NCI-H2196 treated with DMSO at 0.1 percent for 48 hours (cell line): ENCODE results near the gene TSGA10IP.
A peak's percentile ranks its signal among the peaks of the same experiment; 100 is the strongest.

Experiments
- DNase-seq: peaks from one replicate; lab custom pipeline; 2025; ENCODE audit not compliant: unreplicated experiment; lab: John Stamatoyannopoulos, UW

Gene TSGA10IP

GRCh38 chr11:65917434-65918210 lies 27.7 kb upstream of the TSGA10IP start:
- DNase-seq, result no peak

DNA sequence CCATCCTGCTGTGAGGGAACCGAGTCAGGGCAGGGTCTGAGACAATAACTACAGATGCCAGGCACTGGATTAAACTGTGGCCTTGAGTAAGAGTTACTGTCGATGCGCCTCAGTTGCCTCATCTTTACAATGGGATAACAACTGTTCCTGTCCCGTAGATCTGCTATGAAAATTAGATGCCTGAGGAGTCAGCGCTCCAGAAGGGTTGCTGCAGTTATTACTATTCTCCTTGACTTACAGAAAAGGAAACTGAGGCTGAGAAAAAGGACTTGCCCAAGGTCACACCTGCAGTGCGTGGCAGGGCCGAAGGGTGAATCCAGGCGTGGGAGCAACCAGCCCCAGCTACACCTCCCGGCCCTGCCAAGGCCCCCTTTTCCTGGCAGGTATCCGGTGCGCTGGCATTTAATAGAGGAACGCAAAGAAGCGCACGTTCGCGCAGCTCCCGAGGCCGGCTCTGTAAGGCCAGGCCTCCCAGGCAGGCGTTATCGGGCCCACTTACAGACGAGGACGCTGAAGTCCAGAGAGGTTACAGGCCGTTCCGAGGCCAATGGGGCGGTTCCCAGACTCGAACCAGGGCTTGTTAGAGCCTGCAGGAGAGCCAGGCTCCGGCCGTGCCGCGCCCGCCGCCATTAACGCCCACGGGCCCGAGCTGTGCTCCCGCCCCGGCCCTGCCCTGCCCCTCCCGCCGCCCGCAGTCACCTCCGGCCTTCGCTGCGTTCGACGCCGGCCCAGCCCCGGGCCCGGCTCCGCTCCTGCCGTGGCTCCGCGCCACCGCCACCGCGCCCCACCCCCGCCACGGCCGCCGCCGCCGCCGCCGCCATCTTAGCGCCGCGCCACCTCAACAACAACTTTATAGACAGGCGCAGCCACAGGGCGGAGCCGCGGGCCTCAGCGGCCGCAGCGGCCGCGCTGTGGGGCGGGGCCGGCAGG lies 26.8 kb upstream of the TSGA10IP start, which contains the start of gene C11orf68:
C11orf68 (minus strand) TSS at position 852 of the 930 bp plus-strand sequence; CDS start at position 821, 31 bp downstream.
- DNase-seq, result no peak

DNA sequence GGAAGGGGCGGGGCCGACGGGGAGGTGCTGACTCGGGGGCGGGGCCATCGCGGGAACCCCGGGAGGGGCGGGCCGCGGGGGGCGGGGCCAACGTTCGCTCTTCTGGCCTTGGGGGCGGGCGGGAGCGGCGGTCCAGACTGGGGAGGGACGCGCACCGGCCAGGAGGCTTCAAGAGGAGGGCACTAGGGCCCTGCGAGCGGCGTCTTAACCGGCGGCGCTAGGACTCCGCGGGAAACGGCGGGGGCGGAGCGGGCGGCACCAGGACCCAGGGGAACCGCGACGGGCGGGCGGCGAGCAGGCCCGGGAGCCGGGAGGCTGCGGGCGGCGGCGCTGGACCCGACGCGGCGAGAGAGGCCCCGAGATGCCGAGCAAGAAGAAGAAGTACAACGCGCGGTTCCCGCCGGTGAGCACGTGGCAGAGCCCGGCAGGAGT lies 26.1 kb upstream of the TSGA10IP start, which contains the start of gene DRAP1:
DRAP1 (plus strand) TSS at position 286 of the 432 bp plus-strand sequence; CDS start at position 362, 76 bp downstream.
- peak; percentile 99 for DNase-seq

DNA sequence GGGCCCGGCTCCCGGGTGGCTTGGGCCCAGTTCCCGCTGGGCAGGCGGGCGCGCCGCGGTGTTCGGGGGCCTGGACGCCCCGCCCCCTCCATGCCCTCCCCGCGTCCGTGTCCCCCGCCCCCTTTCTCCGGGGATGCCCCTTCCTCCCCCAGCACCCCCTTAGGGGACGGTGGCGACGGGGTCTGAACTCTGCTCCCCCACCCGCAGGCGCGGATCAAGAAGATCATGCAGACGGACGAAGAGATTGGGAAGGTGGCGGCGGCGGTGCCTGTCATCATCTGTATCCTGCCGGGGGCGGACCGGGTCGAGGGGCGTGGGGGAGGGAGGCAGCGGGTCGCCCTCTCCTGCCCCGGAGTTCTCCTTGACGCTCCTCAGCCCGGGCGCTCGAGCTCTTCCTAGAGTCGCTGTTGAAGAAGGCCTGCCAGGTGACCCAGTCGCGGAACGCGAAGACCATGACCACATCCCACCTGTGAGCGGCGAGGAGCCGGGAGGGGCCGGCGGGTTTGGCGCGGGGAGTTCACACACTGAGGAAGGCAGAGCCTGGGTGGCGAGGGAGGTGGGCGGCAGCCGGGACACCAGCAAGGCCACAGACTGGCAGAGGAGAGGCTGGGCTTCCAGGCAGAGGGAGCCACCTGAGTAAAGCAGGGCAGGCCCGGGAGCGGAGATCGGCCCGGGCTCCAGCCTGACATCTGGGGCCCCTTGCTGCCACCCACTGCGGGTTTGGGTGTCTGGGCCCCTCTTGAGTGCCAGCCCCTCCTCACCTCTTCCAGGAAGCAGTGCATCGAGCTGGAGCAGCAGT lies 25.5 kb upstream of the TSGA10IP start:
- no peak for DNase-seq

DNA sequence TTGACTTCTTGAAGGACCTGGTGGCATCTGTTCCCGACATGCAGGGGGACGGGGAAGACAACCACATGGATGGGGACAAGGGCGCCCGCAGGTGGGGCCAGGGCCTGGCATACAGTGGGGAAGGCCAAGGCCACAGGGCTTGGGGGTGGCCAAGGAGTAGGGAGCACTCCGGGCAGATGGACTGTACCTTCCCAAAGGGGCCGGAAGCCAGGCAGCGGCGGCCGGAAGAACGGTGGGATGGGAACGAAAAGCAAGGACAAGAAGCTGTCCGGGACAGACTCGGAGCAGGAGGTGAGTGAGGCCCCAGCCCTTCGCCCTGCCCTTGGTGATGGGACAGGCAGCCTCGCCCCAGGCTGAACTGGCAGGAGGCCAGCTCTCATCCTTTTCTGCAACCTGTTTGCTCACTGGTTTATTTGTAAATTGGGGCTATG lies 24.9 kb upstream of the TSGA10IP start:
- no peak for DNase-seq

GRCh38 chr11:65921033-65921555 lies 24.2 kb upstream of the TSGA10IP start:
- no peak for DNase-seq

DNA sequence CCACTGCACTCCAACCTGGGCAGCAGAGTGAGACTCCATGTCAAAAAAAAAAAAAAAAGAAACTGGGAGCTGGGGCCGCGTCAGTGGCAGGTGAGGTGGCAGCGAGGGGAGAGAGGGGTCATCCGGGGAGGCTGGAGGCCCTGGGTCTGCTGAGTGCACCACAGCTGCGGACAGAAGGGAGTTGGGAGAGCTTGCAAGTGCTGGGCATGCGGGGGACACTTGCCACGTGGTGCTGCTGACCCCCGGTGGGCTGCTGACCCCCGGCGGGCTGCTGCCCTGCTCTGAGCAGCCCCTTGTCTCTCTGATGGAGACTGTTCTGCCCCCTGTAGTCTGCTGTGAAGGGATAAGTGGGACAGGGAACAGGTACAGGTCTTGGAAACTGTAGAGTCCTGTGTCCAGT lies 23.4 kb upstream of the TSGA10IP start:
- no peak for DNase-seq

DNA sequence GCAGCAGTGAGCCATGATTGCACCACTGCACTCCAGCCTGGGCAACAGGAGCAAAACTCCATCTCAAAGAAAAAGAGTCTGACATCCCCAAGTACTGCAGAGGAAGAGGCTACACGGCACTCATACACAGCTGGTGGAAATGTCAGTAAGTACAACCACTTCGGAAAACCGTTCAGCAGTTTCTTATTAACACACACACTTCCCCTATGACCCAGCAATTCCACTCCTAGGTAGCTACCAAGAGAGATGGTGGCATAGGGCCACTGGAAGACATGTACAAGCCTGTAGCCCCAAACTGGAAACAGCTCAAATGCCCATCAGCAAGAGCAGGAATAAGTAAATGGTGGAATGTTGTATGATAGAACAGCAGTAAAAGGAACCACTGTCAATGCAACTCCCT lies 22.7 kb upstream of the TSGA10IP start:
- DNase-seq, result no peak

DNA sequence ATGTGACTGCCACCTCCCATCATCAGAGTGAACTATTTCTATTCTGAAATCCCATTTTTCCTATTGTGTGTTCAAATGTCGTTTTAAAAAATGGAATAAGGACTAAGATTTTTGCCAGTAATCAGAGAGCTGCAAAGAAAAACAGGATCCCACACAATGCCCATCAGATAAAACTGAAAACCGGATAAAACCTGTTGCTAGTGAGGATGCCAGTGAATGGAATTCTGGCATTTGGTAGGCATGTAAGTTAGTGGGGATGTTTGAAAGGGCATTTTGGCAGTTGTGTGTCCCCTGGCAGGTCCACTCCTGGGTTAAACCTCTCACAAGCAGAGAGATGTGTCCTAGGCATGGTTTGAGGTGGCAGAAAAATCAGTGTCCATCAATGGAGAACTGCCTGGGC lies 19.9 kb upstream of the TSGA10IP start:
- no peak for DNase-seq

- no peak for DNase-seq
Observed at GRCh38 chr11:65927904-65928397, 17.3 kb upstream of the TSGA10IP start.

DNA sequence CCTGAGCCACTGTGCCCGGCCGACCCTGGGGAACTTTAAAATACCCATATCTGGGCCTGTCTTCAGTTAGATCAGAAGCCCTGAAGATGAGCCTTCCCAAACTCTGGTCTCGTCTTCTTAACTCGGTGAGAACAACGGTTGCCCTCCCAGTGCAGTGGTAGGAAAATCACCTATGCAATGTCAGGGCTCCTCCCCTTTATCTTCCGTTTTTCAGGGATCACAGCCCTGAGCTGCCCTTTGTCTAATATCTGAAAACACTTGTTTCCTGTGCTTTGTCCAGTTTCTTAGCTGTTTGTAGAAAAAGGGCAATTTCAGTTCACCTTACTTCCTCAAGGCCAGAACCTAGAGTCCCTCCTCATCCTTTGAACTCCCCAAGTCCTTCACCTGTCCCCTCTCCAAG lies 16.6 kb upstream of the TSGA10IP start:
- no peak for DNase-seq

DNA sequence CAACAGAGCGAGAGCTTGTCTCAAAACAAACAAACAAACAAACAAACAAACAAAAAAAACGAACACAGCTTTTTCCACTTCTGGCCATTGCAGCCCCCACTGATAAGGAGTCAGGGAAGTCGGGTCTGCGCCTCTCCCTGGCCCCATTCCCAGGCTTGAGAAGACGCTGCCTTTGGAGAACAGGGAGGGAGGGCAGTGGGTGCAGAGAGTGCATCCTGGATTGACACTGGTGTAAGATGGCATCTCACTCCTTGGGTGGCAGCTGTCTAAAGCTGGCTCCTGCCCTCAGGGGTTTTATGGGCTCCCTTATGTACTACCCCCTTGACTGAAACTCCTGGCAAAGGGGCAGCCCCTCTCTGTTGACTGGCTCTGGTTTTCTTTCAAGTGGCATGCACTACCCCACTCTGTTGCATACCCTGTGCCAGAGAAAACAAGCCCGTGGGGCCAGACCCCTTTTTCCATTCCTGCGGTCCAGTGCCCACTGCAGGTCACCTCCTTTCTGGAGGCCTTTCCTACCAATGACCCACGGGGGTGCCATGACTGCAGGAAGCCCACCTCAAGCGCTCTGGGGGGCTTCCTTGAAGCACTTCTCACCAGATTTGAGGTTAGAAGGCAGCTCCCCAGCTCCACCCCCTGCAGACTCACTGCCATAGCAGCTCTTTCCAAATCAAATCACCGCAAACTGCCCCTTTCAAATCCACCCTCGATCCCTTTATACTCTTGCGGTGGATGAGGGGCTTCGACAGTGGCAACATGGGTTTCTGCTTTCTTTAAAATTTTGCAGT lies 13.3 kb upstream of the TSGA10IP start:
- no peak for DNase-seq

GRCh38 chr11:65932558-65932919 lies 12.7 kb upstream of the TSGA10IP start:
- DNase-seq, result no peak

- no peak for DNase-seq
Observed at GRCh38 chr11:65934014-65934413, 11.3 kb upstream of the TSGA10IP start.

- no peak for DNase-seq
Observed at GRCh38 chr11:65937766-65938165, 7.5 kb upstream of the TSGA10IP start.

DNA sequence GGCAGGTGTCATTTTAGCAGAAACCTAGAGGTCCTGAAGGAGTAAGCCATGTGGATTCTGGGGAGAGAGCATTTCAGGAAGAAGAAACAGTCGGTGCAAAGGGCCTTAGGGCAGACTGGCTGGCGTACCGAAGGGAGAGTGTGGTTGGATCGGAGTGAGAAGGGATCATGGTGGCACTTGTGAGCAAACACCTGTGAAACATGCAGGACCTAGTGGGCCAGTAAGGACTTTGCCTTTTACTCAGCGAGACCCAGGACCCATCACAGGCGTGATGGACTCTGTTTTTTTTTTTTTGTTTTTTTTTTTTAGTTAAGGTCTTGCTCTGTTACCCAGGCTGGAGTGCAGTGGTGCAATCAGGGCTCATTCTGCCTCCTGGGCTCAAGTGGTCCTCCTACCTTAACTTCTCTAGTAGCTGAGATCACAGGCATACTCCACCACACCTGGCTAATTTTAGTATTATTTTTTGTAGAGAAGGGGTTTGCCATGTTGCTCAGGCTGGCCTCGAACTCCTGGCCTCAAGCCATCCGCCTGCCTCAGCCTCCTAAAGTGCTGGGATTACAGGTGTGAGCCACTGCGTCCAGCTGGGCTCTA lies 3.5 kb upstream of the TSGA10IP start:
- DNase-seq, result no peak

- DNase-seq, result no peak
Observed at GRCh38 chr11:65942531-65942930, 2.7 kb upstream of the TSGA10IP start.

GRCh38 chr11:65944191-65944590 lies 1.1 kb upstream of the TSGA10IP start:
- no peak for DNase-seq

DNA sequence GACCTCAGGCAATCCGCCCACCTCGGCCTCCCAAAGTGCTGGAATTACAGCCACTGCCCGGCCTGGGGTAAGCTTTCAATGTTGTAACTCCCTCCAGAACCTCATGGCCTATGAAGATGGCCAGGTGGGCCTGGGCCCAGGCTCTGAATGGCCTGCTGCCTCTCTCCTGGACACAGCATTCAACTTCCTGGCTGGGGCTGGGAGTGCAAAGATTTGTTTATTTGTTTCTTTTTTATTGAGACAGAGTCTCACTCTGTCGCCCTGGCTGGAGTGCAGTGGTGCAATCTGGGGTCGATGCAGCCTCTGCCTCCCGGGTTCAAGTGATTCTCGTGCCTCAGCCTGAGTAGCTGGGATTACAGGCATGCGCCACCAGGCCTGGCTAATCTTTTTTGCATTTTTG lies 513 bp upstream of the TSGA10IP start:
- no peak for DNase-seq
